B cell (primary cell): ENCODE results near the gene PTPMT1. TPM values are rescaled to one million over a fixed set of nuclear protein-coding genes. Genes with fewer than 3 reads are reported as not detected.
A peak's percentile ranks its signal among the peaks of the same experiment; 100 is the strongest.
"Not testable (repeated sequence)": the region's sequence is repeated elsewhere in the genome, so short reads cannot be mapped to it uniquely, and the experiment has no call there.

Source experiments
- ATAC-seq: fragments of 200-7000 bp; cut with Tn5 transposase; one replicate; pipeline ENCODE4 v1.10.0; 2021; ENCODE audit warnings: low read depth, mild to moderate bottlenecking, moderate number of reproducible peaks, moderate library complexity
- CTCF ChIA-PET: fragments of 350-600 bp; sonication (Branson Sonifier 250); formaldehyde crosslinking; loops from one replicate; lab custom pipeline; 2021; ENCODE audit warnings: antibody characterized with exemption, inconsistent platforms; lab: Charles Lee
- POLR2A ChIA-PET: fragments of 350-600 bp; sonication (Branson Sonifier 250); formaldehyde crosslinking; loops from one replicate; lab custom pipeline; 2021; ENCODE audit warnings: antibody characterized with exemption; lab: Charles Lee
- DNase-seq: peaks from one replicate; pipeline ENCODE4 v3.0.0; 2013
- H2AFZ ChIP-seq: 2 replicates; pipeline ENCODE4 v1.6.1; 2012; ENCODE audit warnings: mild to moderate bottlenecking, low read depth, low read length; ENCODE audit not compliant: insufficient read depth, poor library complexity, severe bottlenecking
- H3K27ac ChIP-seq, 2 donors: 1 replicate in 1 of 2; 2 replicates in 1 of 2; pipeline ENCODE4 v1.5.1; 2012 to 2013; ENCODE audit warnings: low read length in 2 of 2, mild to moderate bottlenecking in 2 of 2, moderate library complexity in 1 of 2
- H3K27me3 ChIP-seq, 4 experiments: fragments of 200-600 bp in 1 of 4; sonication (generic) in 1 of 4; replicated peaks in 1 of 4; 1 replicate in 2 of 4; 2 replicates in 2 of 4; pipeline versions ENCODE4 v1.6.1 to v1.7.0; 2013 to 2016; ENCODE audit warnings: low read length in 3 of 4, mild to moderate bottlenecking in 2 of 4, mixed read lengths in 1 of 4, moderate library complexity in 1 of 4; ENCODE audit not compliant: insufficient read depth in 4 of 4, control insufficient read depth in 3 of 4; ENCODE audit errors: control extremely low read depth in 1 of 4
- H3K36me3 ChIP-seq, 2 experiments: replicated peaks in 1 of 2; 1 replicate in 1 of 2; 2 replicates in 1 of 2; pipeline versions ENCODE4 v1.6.1 to v1.7.1; 2013; ENCODE audit warnings: low read length in 1 of 2; ENCODE audit not compliant: insufficient read depth in 2 of 2, control insufficient read depth in 1 of 2; ENCODE audit errors: control extremely low read depth in 1 of 2, extremely low read depth in 1 of 2
- H3K4me1 ChIP-seq, 2 donors: fragments of 200-600 bp in 1 of 2; sonication (generic) in 1 of 2; 1 replicate in 1 of 2; 2 replicates in 1 of 2; pipeline versions ENCODE4 v1.5.1 to v1.6.1; 2013 to 2017; ENCODE audit warnings: low read length in 2 of 2; ENCODE audit not compliant: control insufficient read depth in 2 of 2, insufficient read depth in 2 of 2
- H3K4me2 ChIP-seq: replicated peaks from 2 replicates; pipeline ENCODE3; 2012; ENCODE audit warnings: mild to moderate bottlenecking, low read depth, low read length; ENCODE audit not compliant: poor library complexity, severe bottlenecking
- H3K4me3 ChIP-seq, 5 experiments: fragments of 200-600 bp in 1 of 5; sonication (generic) in 1 of 5; 1 replicate in 3 of 5; 2 replicates in 2 of 5; pipeline versions ENCODE4 v1.5.1 to v1.7.0; 2011 to 2016; ENCODE audit warnings: low read length in 4 of 5, mild to moderate bottlenecking in 4 of 5, low read depth in 2 of 5, control low read depth in 1 of 5, moderate library complexity in 1 of 5; ENCODE audit not compliant: insufficient read depth in 1 of 5; ENCODE audit errors: control extremely low read depth in 1 of 5, extremely low read depth in 1 of 5
- H3K79me2 ChIP-seq: fragments of 200-600 bp; sonication (generic); one replicate; pipeline ENCODE4 v1.6.0; 2016; ENCODE audit warnings: low read length; ENCODE audit not compliant: control insufficient read depth, insufficient read depth
- H3K9ac ChIP-seq: fragments of 200-600 bp; sonication (generic); 2 replicates; pipeline ENCODE4 v1.6.1; 2017; ENCODE audit warnings: mild to moderate bottlenecking, low read length, moderate library complexity
- H3K9me3 ChIP-seq, 3 donors: one replicate each; pipeline versions ENCODE4 v1.6.1 to v1.7.1; 2013; ENCODE audit warnings: low read length in 2 of 3; ENCODE audit not compliant: control insufficient read depth in 2 of 3, insufficient read depth in 1 of 3; ENCODE audit errors: control extremely low read depth in 1 of 3
- H4K20me1 ChIP-seq: 2 replicates; pipeline ENCODE4 v1.6.0; 2012; ENCODE audit warnings: mild to moderate bottlenecking, low read length; ENCODE audit not compliant: insufficient read depth, control insufficient read depth, poor library complexity, severe bottlenecking
- H3K27ac Mint-ChIP-seq: one replicate; pipeline ENCODE4 v1.8.0; 2021; ENCODE audit warnings: mixed read lengths
- H3K27me3 Mint-ChIP-seq: one replicate; pipeline ENCODE4 v1.8.0; 2021; ENCODE audit warnings: mixed read lengths
- H3K4me1 Mint-ChIP-seq: one replicate; pipeline ENCODE4 v1.8.0; 2021; ENCODE audit warnings: mixed read lengths
- H3K4me3 Mint-ChIP-seq: one replicate; pipeline ENCODE4 v1.8.0; 2021; ENCODE audit warnings: mixed read lengths
- H3K9me3 Mint-ChIP-seq: one replicate; pipeline ENCODE4 v1.8.0; 2022; ENCODE audit warnings: mixed read lengths; ENCODE audit not compliant: insufficient read depth
- CTCF ChIP-seq: fragments of 200-600 bp; IDR thresholded peaks from one replicate; pipeline ENCODE4 v1.8.0; 2022; ENCODE audit warnings: antibody characterized with exemption, mild to moderate bottlenecking
- EZH2 ChIP-seq: IDR thresholded peaks from 2 replicates; pipeline ENCODE4 v1.6.1; 2012; ENCODE audit warnings: borderline replicate concordance, low read depth, mild to moderate bottlenecking, moderate library complexity, low read length; ENCODE audit not compliant: insufficient read depth, poor library complexity, severe bottlenecking
- WGBS: methylation state at CpG from one replicate; pipeline ENCODE4 v1.1.5; 2013; ENCODE audit warnings: missing lambda C conversion rate; ENCODE audit not compliant: insufficient coverage; 5-methylcytosine and 5-hydroxymethylcytosine counted together
- intact Hi-C: fragments of 100-400 bp; cut with micrococcal nuclease; formaldehyde crosslinking; loops from one replicate; pipeline ENCODE4 v1.10.0; 2022
- polyA plus RNA-seq: library from polyadenylated mRNA; depleted of rRNA; stranded (reverse); fragments of >200 nt; gene quantifications from 2 replicates; pipeline ENCODE4 v1.2.3, GENCODE V29; 2012
- total RNA-seq, 2 donors: library from RNA; stranded (reverse); fragments of 120-200 nt in 1 of 2; gene quantifications; 1 replicate in 1 of 2; 2 replicates in 1 of 2; pipeline versions ENCODE4 v1.2.3 to v1.2.4, GENCODE V29; 2013 to 2022

PTPMT1 gene
- total and polyA plus RNA-seq, 2 donors (not counting 1 experiment from before 2014, with no cell fraction given), result 20.8 to 35.7 TPM

- WGBS, result no CpG with 5 or more reads among the region's 4 CpGs
- no peaks in the 10 kb centered on the region for H3K9me3 Mint-ChIP-seq
- H3K9ac ChIP-seq, result no peak overlapping the region
- H3K9me3 ChIP-seq, result no peaks in the 10 kb centered on the region
- no peak overlapping the region for H3K27ac Mint-ChIP-seq
- no peak for TF ChIP-seq EZH2
- no peak for TF ChIP-seq CTCF
- H3K27me3 Mint-ChIP-seq, result no peaks in the 10 kb centered on the region
- ChIA-PET POLR2A (no interaction called here), CTCF (no interaction called here)
- ATAC-seq, result no peak
- peaks cover 48% of the 10 kb centered on the region for H3K4me1 Mint-ChIP-seq
- intact Hi-C loops, result no loop called here
- H4K20me1 ChIP-seq, result peaks cover 96% of the 10 kb centered on the region
- DNase-seq, result no peak
- H3K27me3 ChIP-seq, result no peaks in the 10 kb centered on the region
- no peak overlapping the region for H3K4me3 Mint-ChIP-seq
- H3K4me1 ChIP-seq, result peaks cover 24 to 27% of the 10 kb centered on the region in 2 donors
- no peak overlapping the region for H2AFZ ChIP-seq
- peak overlapping the region in 1 of 2 donors; percentile 37 for H3K27ac ChIP-seq
- peaks cover 100% of the 10 kb centered on the region for H3K79me2 ChIP-seq
- H3K36me3 ChIP-seq, result peaks cover 0 to 25% of the 10 kb centered on the region in 2 experiments
- no peak overlapping the region for H3K4me2 ChIP-seq
- H3K4me3 ChIP-seq, result no peak overlapping the region
These were observed 35.4 kb upstream of the PTPMT1 start for GRCh38 chr11:47529951-47530350.

- H2AFZ ChIP-seq, H3K4me3 ChIP-seq, H3K4me3 Mint-ChIP-seq, H3K9me3 Mint-ChIP-seq, intact Hi-C loops, H3K27ac Mint-ChIP-seq, DNase-seq, CTCF ChIA-PET, H3K9me3 ChIP-seq, H3K9ac ChIP-seq, H3K27me3 Mint-ChIP-seq, H3K4me2 ChIP-seq, POLR2A ChIA-PET, H3K27me3 ChIP-seq, ATAC-seq: not testable (repeated sequence)
- Histone ChIP-seq H3K4me1 (peaks cover 17 to 21% of the 10 kb centered on the region in 2 donors), H4K20me1 (peaks cover 94% of the 10 kb centered on the region), H3K27ac (peak overlapping the region in 1 of 2 donors; percentile 37), H3K36me3 (peaks cover 0 to 25% of the 10 kb centered on the region in 2 experiments), H3K79me2 (peaks cover 100% of the 10 kb centered on the region)
- peaks cover 44% of the 10 kb centered on the region for H3K4me1 Mint-ChIP-seq
- WGBS, result 95% methylated on average over 9 of the region's 9 CpGs
These were observed 34.7 kb upstream of the PTPMT1 start for GRCh38 chr11:47530721-47531120.
